Vagina (tissue), 2 donors: Measurements from ENCODE around the gene GTPBP6.

Experiments
- CTCF ChIP-seq, 3 experiments: fragments of 450-650 bp in 2 of 3; fragments of 200-600 bp in 1 of 3; sonication (generic) in 1 of 3; IDR thresholded peaks; one replicate each; pipeline ENCODE4 v1.5.1; 2017 to 2019; ENCODE audit warnings: antibody characterized with exemption in 3 of 3, mild to moderate bottlenecking in 2 of 3, moderate library complexity in 2 of 3
- POLR2A ChIP-seq, 2 donors: fragments of 450-650 bp; IDR thresholded peaks; one replicate each; pipeline ENCODE4 v1.6.1; 2017; ENCODE audit warnings: antibody characterized with exemption in 2 of 2, mild to moderate bottlenecking in 2 of 2, moderate library complexity in 2 of 2
- POLR2AphosphoS5 ChIP-seq, 2 donors: sonication (generic); formaldehyde crosslinking; IDR thresholded peaks; one replicate each; pipeline ENCODE4 v1.9.0; 2017; ENCODE audit warnings: antibody characterized with exemption in 2 of 2, mild to moderate bottlenecking in 2 of 2, low read depth in 1 of 2; ENCODE audit not compliant: insufficient read depth in 1 of 2

GRCh38 chrX:288561-288991, 30.0 kb downstream of the GTPBP6 start:
- TF ChIP-seq CTCF (IDR thresholded peaks at IDR 0.05) = no peak
- TF ChIP-seq POLR2AphosphoS5 (IDR thresholded peaks at IDR 0.05; ENCODE audit: insufficient read depth in 1 of 2, low read depth in 1 of 2) = no peak
- TF ChIP-seq POLR2A (IDR thresholded peaks at IDR 0.05) = no peak
